Stimulated activated CD4-positive, alpha-beta T cell treated with anti-CD3 and anti-CD28 coated beads, Interleukin-12 subunit alpha, Interleukin-12 subunit beta, amount 100 ng/mL, for 48 hours (primary cell): Measurements from ENCODE around the gene PNPLA7.
"Not testable (repeated sequence)": the region's sequence is repeated elsewhere in the genome, so short reads cannot be mapped to it uniquely, and the experiment has no call there.

Experiments
- DNase-seq, 3 donors: peaks; one replicate each; pipeline ENCODE4 v3.0.0-alpha.2; 2020; ENCODE audit warnings: low read depth in 2 of 3, low spot score in 1 of 3

PNPLA7 gene

DNA sequence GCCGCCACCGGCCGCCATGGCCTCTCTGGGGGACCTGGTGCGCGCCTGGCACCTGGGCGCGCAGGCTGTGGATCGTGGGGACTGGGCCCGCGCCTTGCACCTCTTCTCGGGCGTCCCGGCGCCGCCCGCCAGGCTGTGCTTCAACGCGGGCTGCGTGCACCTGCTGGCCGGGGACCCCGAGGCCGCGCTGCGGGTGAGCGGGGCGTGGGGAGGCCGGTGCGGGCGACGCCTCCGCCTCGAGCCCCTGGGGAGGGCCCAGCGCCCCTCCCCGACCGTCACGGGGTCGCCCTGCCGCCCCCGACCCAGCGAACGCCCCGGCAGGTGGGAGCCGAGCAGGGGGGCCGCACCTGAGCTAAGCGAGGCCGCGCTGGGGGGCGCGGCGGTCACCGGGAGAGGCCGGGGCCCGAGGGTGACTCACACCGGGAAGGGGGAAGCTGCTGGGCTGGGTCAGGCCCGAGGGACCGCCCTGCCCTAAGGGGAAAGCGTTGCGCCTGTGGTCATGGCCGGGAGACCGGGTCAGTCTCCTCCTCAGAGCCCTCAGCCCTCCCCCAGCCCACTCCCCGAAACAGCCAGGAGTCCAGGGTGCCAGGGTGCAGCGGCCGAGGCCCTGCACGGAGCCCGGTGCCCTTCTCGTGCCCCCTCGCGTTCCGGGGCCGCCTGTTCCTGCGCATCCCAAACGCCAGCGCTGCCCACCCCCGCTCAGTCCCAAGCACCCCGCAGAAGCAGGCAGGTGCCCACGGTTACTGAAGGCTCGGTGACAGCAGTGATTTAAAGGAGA, 126.5 kb downstream of the PNPLA7 start:
- no peak for DNase-seq

DNA sequence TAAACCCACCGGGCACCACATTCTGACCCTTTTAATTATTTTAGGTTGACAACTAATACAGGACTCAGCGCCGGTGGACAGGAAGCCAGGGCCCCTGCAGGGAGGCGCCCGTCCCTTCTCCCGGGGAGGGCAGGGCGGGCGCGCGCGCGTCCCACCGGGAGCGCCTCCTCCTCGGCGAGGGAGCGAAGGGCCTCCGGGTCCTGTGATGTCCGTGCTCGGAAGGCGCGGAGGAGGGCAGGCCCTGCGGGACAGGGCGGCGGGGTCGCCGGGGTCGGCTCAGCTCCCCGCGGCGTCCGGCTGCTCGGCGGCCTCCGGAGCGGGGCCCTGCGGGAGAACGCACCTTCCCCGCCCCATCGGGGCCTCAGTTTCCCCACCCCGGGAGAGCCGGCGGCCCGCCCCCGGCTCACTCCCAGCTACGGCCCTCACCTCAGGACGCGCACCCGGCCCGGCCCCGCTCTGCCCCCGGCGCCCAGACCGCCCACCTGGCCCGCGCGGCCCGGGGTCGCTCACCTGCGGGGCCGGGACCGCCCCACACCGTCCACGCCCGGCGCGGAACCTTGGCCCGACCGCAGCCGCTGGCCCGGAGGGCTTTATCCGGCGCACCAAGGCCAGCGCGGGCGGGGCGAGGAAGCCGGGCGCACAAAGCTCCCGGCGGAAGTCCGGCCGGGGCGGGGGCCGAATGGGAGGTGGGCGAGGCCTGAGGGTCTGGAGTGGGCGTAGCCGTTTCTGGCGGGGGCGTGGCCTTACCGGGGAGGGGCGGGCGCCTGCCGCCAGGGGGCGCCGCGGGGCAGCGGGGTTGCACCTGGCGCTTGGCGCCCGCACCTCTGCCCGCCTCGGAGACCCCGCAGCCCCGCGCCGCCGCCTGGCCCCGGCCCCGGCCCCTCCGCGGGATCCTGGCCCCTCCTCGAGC, 127.3 kb downstream of the PNPLA7 start, which contains the start of the genes EXD3 and NOXA1:
EXD3 (minus strand) TSS at position 559 of the 910 bp plus-strand sequence. CDS start 27,805 bp downstream, outside the sequence.
NOXA1 (plus strand) TSS at position 790 of the 910 bp plus-strand sequence. CDS start 137 bp downstream, outside the sequence.
- peak; percentile 93 to 97 (median 95) for DNase-seq

DNA sequence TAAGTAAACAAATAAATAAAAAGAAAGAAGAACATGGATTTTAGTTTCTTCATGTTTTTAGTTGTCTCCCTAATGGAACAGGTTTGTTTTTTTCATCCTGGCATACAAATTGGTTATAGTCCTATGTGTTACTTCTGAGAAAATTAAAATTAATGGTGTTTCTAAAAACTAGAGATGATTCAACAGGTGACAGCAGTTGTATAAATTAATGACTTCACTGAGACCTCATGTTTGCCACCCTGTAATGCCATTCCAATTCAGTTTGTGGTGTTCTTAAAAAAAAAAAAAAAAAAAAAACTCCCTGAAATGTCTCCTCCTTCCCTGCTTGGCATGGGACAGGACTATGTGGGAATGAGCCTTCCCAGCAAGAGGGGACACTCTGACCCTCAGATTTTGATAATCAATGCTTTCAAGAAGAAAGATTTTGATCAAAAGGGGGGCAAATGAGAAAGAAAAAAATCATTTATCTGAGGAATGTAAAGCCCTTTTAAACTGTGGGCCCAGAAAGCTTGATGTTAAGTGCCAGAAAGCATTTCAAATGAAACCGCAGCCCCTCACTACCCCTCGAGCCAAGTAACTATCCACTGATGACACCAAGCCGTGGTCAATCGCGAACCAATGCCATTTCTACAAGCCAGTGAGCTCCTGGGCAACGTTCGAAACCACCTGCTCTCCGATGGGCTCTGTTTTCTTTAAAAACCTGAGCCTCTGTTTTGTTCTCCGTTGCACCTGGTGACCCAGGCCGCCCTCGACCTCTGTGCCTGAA, 128.2 kb downstream of the PNPLA7 start:
- DNase-seq, result no peak

DNA sequence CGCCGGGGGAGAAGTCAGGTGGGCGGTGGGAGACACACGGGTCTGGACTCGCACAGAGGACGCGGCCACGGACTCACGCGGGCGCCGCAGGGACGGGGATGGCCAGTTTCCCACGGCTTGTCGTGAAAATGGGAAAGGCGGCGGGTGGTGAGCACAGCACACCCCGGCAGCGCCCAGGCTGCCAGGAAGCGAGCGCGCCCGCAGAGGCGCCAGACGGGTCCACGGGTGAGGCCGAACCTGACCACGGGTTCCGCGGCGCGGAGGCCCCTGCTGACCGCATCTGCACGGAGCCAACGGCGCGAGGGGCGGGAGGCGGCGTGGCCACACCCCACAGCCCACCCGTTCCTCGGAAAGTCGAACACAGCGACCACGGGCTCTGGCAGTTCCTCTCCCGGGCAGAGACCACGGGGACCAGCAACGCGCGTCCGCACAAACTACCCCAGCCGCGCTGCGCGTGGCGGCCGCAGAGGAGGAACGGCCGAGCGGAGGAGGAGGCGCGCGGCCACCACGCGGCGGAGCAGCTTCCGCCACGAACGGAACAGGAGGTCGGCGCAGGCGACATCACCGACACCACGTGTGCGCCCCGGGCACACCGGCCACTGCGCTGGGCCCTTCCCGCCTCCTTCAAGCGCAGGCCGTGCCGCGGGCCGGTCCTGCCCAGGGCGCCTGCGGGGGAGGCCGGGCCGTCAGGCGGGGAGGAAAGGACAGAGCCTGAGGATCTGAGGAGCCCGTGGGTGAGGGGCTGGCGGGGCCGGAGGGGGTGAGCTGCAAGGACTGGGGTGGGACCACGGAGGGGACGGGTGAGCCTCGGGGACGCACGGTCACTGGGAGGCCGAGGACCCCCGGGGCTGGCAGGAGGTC, 132.8 kb downstream of the PNPLA7 start:
- no peak for DNase-seq

DNA sequence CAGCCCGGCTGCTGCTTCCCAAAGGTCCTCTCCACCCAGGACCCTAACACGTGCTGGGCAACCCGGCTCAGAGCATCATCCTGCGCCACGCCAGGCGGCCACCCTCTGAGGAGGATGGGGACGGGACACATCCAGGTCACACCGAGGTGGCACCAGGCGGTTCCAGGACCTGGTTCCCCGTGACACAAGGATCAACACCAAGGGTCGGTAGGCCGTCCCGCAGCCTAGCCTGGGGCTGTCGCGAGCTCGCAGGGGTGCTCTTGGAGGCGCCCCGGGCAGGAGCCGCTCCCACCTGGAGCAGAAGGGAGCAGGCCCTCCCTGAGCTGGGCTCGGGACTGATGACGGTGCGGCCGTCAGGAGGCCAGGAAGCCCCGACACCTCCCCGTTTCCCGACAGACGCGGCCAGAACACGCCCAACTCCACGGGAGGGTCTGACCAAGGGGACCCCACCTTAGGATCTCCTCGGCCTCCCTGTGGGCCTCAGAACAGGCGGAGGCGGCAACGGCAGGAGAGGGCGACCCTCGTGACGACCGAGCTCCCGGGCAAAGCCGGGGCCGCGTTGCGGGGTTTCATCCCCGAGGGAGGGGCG, 133.5 kb downstream of the PNPLA7 start:
- no peak for DNase-seq

DNA sequence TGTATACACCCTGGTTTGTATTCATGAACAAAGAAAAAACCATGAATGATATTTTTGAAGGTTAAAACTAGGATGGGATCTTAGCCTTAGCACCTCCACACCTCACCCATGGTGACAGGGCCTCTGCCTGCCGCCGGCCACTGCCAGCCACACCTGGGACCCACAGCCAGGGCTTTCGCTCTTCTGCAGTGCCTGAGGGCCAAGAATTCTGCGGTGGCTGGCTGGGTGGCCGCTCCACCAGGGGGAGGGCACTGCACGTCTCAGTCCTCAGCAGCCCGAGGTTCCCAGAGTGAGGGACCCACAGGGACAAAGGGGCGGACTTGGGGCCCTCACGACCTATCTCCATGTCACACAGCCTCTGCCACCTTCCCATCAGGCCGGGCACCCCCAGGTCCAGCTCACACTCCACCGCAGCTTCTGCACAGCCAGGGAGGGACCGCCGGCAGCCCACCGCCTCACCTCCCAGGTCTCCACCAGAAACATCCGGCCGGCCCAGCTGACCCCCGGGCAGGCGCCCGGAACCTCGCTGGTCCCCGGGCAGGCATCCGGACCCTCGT, 134.1 kb downstream of the PNPLA7 start:
- DNase-seq, result no peak

DNA sequence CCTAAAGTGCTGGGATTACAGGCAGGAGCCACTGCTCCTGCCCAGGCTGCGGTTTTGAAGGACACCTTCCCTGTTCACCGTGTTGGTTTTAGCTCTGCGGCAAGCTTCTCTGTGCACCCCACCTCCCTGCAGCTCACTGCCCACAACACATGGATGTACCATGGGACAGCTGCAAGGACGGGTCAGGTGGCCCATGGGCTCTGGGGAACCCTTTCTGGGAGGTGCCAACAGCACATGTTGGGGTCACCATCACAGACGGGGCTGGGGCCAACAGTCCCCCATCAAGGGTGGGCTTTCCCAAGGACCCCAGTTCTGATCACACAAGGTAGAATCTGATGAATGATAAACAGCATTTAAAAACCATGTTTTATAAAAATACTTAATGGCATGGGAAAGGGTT, 134.8 kb downstream of the PNPLA7 start:
- no peak for DNase-seq

DNA sequence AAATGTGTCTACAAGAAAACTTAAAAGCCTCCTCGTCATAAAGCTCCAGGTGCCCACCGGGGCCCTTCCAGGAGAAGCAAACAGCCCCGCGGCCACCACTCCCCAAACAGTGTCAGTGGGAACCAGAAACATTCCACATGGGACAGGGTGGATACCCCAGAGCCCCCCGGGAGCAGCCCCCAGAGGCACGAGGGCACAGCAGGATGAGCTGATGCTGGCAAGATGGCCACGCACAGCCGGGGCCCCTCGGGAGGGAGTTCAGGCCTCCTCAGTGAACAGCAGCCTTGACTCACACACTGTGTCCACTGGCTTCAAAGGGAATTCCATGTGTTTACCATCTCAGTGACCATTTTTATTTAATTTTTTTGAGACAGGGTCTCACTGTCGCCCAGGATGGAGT, 137.8 kb downstream of the PNPLA7 start:
- DNase-seq, result no peak

DNA sequence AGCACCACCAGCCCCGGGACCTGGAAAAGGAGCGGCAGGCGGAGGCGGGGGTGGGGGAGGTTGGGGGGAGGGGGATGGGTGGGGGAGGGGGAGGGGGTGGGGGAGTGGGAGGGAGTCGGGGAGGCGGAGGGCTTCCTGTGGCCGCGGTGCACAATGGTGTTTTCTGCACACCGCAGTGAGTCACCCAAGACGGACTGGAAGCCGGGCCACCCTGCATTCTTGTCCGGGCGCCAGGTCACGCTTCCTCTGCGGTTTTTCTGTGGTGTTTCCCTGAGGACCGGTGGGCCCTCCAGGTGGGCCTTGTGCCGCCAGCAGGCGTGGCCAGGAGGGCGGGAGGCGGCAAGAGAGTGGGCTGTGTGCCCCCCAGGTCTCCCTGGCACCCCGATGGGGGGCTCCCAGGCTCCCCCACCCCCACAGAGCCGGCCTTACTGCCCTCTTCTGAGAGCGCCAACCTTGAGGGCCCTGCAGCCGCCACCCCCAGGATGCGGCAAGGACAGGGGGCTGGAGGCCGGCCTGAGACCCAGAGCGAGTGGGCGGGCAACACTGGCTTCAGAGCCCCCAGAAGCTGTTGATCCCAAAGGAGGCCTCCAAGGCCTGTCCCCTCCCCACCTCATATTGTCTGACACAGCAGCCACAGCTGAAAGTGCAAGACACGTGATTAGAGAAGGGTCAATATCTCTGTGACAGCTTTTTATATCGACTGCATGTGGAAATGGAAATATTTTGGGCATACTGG, 138.4 kb downstream of the PNPLA7 start:
- peak in 2 of 3 donors; percentile 35 to 37 for DNase-seq

DNA sequence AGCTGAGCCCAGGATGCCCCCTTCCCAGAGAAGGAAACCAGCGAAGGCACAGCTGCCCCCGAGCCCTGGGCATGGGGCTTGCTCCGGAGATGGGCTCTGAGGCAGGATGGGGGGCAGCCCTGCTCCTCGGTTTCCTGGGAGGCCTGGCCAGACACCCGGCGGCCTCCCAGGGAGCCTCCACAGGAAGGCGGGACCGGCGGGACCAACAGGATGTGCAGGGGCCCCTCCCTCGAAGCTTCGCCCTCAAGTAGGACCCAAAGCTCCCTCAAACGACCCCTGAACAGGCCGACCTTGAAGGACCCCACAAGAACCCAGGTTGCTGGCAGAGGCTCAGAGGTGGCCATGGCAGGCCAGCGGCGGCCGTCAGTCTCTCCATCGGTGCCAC, 138.9 kb downstream of the PNPLA7 start:
- DNase-seq, result no peak

DNA sequence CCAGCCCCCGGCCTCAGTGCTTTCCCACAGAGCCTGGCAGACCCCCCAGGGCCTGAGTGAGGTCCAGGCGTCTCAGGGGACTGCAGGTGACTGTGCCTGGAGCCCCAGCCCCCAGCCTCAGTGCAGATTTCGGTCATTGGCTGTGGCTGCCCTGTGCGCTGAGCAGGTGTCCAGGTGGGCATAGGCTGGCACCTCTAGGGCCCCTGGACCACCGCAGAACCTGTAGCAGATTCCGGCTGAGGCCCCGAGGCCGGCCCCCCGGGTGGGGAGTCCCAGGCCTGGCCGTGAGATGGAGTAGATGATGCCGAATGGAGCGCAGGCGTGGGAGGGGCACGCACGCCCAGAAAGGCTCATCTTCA, 139.3 kb downstream of the PNPLA7 start:
- no peak for DNase-seq

DNA sequence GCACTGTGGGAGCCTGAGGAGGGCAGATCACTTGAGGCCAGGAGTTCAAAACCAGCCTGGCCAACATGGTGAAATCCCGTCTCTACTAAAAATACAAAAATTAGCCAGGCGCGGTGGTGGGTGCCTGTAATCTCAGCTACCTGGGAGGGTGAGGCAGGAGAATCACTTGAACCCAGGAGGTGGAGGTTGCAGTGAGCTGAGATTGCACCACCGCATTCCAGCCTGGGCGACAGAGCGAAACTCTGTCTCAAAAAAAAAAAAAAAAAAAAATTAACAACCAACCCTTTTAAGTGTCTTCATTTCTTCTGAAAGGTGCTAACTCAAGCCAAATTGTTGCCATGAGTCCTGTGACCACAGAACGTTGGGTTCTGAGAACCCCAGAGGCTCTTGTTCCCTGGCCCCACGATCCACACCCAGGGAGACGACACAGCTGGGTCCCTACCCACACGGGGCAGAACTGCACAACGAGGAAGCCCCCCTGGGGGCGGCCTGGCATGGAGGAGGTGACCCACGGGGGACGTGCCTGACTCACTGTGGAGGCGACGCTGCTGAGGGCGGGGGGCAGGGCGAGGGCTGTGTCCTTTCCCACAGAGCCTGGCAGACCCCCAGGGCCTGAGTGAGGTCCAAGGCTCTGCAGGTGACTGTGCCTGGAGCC, 139.8 kb downstream of the PNPLA7 start:
- DNase-seq, result not testable (repeated sequence)
